GM18870 (cell line): ENCODE measurements around the gene BRD9.
"Not testable (repeated sequence)": the region's sequence is repeated elsewhere in the genome, so short reads cannot be mapped to it uniquely, and the experiment has no call there.

Experiments used
- ATAC-seq: cut with Tn5 transposase; IDR thresholded peaks from one replicate; pipeline ENCODE4 v1.9.1; 2021; ENCODE audit warnings: moderate library complexity; ENCODE audit not compliant: unreplicated experiment

The BRD9 gene

GRCh38 chr5:846602-847091 lies 46.0 kb downstream of the BRD9 start:
- not testable (repeated sequence) for ATAC-seq

- not testable (repeated sequence) for ATAC-seq
Measured at GRCh38 chr5:845676-846601, 46.7 kb downstream of the BRD9 start.

GRCh38 chr5:845031-845675 lies 47.4 kb downstream of the BRD9 start:
- ATAC-seq: not testable (repeated sequence)

GRCh38 chr5:844426-844825 lies 48.2 kb downstream of the BRD9 start:
- ATAC-seq: not testable (repeated sequence)

GRCh38 chr5:843926-844325 lies 48.7 kb downstream of the BRD9 start:
- not testable (repeated sequence) for ATAC-seq

GRCh38 chr5:843371-843770 lies 49.2 kb downstream of the BRD9 start:
- not testable (repeated sequence) for ATAC-seq

- ATAC-seq: not testable (repeated sequence)
Measured at GRCh38 chr5:842402-843221, 50.0 kb downstream of the BRD9 start.

- ATAC-seq: not testable (repeated sequence)
Measured at GRCh38 chr5:841531-842401, 50.8 kb downstream of the BRD9 start.

GRCh38 chr5:840974-841435 lies 51.6 kb downstream of the BRD9 start:
- not testable (repeated sequence) for ATAC-seq

- not testable (repeated sequence) for ATAC-seq
Measured at GRCh38 chr5:840118-840973, 52.3 kb downstream of the BRD9 start.

- not testable (repeated sequence) for ATAC-seq
Measured at GRCh38 chr5:838431-838851, 54.2 kb downstream of the BRD9 start.

- ATAC-seq: not testable (repeated sequence)
Measured at GRCh38 chr5:837621-838121, 54.9 kb downstream of the BRD9 start.

GRCh38 chr5:835933-836612 lies 56.5 kb downstream of the BRD9 start:
- not testable (repeated sequence) for ATAC-seq

GRCh38 chr5:834013-834412 lies 58.6 kb downstream of the BRD9 start:
- not testable (repeated sequence) for ATAC-seq

GRCh38 chr5:828194-828593 lies 64.4 kb downstream of the BRD9 start:
- ATAC-seq: not testable (repeated sequence)

GRCh38 chr5:825544-825943 lies 67.1 kb downstream of the BRD9 start:
- not testable (repeated sequence) for ATAC-seq

- no peak for ATAC-seq
Measured at GRCh38 chr5:821504-821903, 71.1 kb downstream of the BRD9 start.

GRCh38 chr5:820245-820644 lies 72.4 kb downstream of the BRD9 start:
- ATAC-seq: no peak
